Mesendoderm (in vitro differentiated cells): ENCODE data around the gene CLSTN2.

Source experiments
- DNase-seq: peaks from one replicate; pipeline ENCODE4 v3.0.0; 2013
- H2AK5ac ChIP-seq: 2 replicates; pipeline ENCODE4 v1.6.1; 2013; ENCODE audit warnings: low read length, inconsistent platforms
- H2BK120ac ChIP-seq: 2 replicates; pipeline ENCODE4 v1.6.1; 2013; ENCODE audit warnings: low read depth, mild to moderate bottlenecking, low read length, moderate library complexity, mixed read lengths
- H2BK15ac ChIP-seq: replicated peaks from 2 replicates; pipeline ENCODE4 v1.6.1; 2013; ENCODE audit warnings: low read depth, mild to moderate bottlenecking, moderate library complexity
- H2BK5ac ChIP-seq: 2 replicates; pipeline ENCODE4 v1.6.1; 2013; ENCODE audit warnings: low read length, inconsistent platforms
- H3K18ac ChIP-seq: 2 replicates; pipeline ENCODE4 v1.6.1; 2013; ENCODE audit warnings: mild to moderate bottlenecking, low read length, mixed read lengths
- H3K23ac ChIP-seq: one replicate; pipeline ENCODE4 v1.6.1; 2013; ENCODE audit warnings: low read length
- H3K27ac ChIP-seq: 2 replicates; pipeline ENCODE4 v1.5.1; 2013; ENCODE audit warnings: low read depth, mild to moderate bottlenecking, inconsistent platforms, low read length, moderate library complexity
- H3K27me3 ChIP-seq: 2 replicates; pipeline ENCODE4 v1.6.1; 2013; ENCODE audit warnings: low read length, control low read depth, mild to moderate bottlenecking, inconsistent platforms; ENCODE audit not compliant: insufficient read depth, poor library complexity
- H3K36me3 ChIP-seq: 2 replicates; pipeline ENCODE4 v1.6.1; 2013; ENCODE audit warnings: low read length, inconsistent platforms; ENCODE audit not compliant: control insufficient read depth, insufficient read depth
- H3K4ac ChIP-seq: one replicate; pipeline ENCODE4 v1.6.1; 2013; ENCODE audit warnings: low read depth, mild to moderate bottlenecking, low read length, moderate library complexity
- H3K4me1 ChIP-seq: 2 replicates; pipeline ENCODE4 v1.6.1; 2013; ENCODE audit warnings: low read depth, low read length, inconsistent platforms; ENCODE audit not compliant: control insufficient read depth
- H3K4me2 ChIP-seq: 2 replicates; pipeline ENCODE4 v1.6.1; 2013; ENCODE audit warnings: low read length
- H3K4me3 ChIP-seq: 2 replicates; pipeline ENCODE4 v1.5.1; 2013; ENCODE audit warnings: mild to moderate bottlenecking, low read length
- H3K56ac ChIP-seq: one replicate; pipeline ENCODE4 v1.6.1; 2013; ENCODE audit warnings: low read length
- H3K79me1 ChIP-seq: 2 replicates; pipeline ENCODE4 v1.6.1; 2013; ENCODE audit warnings: low read length, inconsistent platforms
- H3K79me2 ChIP-seq: 2 replicates; pipeline ENCODE4 v1.6.1; 2013; ENCODE audit warnings: mild to moderate bottlenecking, low read length; ENCODE audit not compliant: control insufficient read depth, insufficient read depth
- H3K9ac ChIP-seq: 2 replicates; pipeline ENCODE4 v1.6.1; 2013; ENCODE audit warnings: low read length, inconsistent platforms
- H4K5ac ChIP-seq: one replicate; pipeline ENCODE4 v1.6.1; 2013; ENCODE audit warnings: low read length
- H4K8ac ChIP-seq: one replicate; pipeline ENCODE4 v1.6.1; 2013; ENCODE audit warnings: low read depth, mild to moderate bottlenecking, control low read depth, low read length, moderate library complexity
- WGBS: extraction: QIAGEN DNeasy Blood & Tissue Kit; methylation state at CpG from one replicate; pipeline ENCODE4 v1.1.7; 2013; ENCODE audit warnings: low lambda C conversion rate, missing lambda C conversion rate; ENCODE audit not compliant: insufficient coverage; ENCODE audit errors: extremely low coverage; 5-methylcytosine and 5-hydroxymethylcytosine counted together

The CLSTN2 gene

DNA sequence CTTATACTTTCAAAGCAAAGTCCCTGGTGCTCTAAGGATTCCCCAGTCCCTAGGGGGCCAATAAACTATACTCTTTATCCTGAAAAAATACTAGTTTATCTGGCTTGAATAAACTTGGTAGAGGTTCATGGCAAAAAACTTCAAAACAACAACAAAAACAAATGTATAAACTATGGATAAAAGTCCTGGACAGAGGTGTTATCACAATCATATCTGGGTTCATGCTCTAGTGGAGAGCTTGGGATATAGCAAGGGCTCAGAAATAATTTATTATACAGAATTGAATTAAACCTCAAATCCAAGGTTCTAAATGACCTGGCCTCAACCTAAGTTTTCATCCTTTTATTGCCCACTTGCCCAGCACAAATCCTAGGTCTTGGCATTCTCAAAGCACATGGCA, 644.3 kb downstream of the CLSTN2 start:
- Histone ChIP-seq H2BK120ac (no peak overlapping the region), H3K56ac (no peak overlapping the region), H3K27ac (no peak overlapping the region), H3K4me2 (no peak overlapping the region), H3K4ac (no peak overlapping the region), H3K79me1 (no peaks in the 10 kb centered on the region), H2BK5ac (no peak overlapping the region), H3K4me1 (no peaks in the 10 kb centered on the region), H3K9ac (no peak overlapping the region), H2BK15ac (no peak overlapping the region), H3K36me3 (no peaks in the 10 kb centered on the region), H2AK5ac (no peak overlapping the region), H3K4me3 (no peak overlapping the region), H3K27me3 (no peaks in the 10 kb centered on the region), H4K5ac (no peak overlapping the region), H3K79me2 (no peaks in the 10 kb centered on the region), H3K18ac (no peak overlapping the region), H4K8ac (no peak overlapping the region), H3K23ac (no peak overlapping the region)
- no peak for DNase-seq

DNA sequence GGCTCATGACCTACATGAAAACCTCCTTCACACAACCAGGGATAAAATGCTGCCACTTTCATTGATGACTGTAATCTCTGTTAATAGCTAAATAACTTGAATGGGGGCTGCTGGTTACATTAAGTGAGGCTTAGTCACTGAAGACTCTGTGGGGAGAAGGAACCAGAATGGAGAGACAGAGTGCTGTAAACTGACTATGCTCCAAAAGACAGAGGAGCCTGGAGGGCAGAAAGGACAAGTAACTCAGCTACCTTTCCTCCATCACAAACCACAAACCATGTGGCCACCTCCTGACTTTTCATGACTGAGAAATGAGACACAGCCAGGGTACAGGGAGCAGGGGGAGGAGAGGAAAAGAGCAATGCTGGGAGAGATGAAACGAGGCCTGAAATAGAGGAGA, 645.8 kb downstream of the CLSTN2 start:
- no peaks in the 10 kb centered on the region for H3K36me3 ChIP-seq
- H3K18ac ChIP-seq = no peak overlapping the region
- no peak overlapping the region for H3K27ac ChIP-seq
- H4K8ac ChIP-seq = no peak overlapping the region
- no peak overlapping the region for H4K5ac ChIP-seq
- no CpG with 5 or more reads among the region's 1 CpG for WGBS
- H3K4me3 ChIP-seq = no peak overlapping the region
- no peaks in the 10 kb centered on the region for H3K27me3 ChIP-seq
- no peaks in the 10 kb centered on the region for H3K79me2 ChIP-seq
- H2AK5ac ChIP-seq = no peak overlapping the region
- no peaks in the 10 kb centered on the region for H3K79me1 ChIP-seq
- no peak overlapping the region for H3K23ac ChIP-seq
- no peak overlapping the region for H2BK5ac ChIP-seq
- no peaks in the 10 kb centered on the region for H3K4me1 ChIP-seq
- no peak overlapping the region for H2BK15ac ChIP-seq
- no peak overlapping the region for H3K4ac ChIP-seq
- no peak overlapping the region for H2BK120ac ChIP-seq
- H3K9ac ChIP-seq = no peak overlapping the region
- no peak overlapping the region for H3K4me2 ChIP-seq
- no peak overlapping the region for H3K56ac ChIP-seq
- DNase-seq = no peak

DNA sequence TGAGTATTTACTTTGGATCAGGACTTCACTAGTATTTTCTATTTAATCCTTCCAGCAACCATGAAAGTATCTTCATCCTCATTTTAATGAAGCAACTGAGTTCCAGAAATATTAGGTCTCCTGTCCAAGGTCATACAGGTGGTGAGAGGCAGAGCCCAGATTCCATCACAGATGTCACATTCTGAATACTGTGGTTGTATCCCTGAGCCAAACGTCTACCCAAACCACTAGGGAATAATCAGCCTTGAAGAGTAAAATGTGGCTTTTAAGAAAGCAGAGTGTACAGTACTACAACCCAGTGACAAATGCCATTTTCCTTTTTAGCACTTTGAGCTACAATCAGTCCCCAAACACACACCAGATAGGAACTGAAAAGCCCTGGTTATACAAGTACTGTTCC, 649.6 kb downstream of the CLSTN2 start:
- no CpG with 5 or more reads among the region's 1 CpG for WGBS
- H2AK5ac ChIP-seq = no peak overlapping the region

GRCh38 chr3:140585828-140586227, 650.8 kb downstream of the CLSTN2 start:
- Histone ChIP-seq H3K79me2 (no peaks in the 10 kb centered on the region), H3K9ac (no peak overlapping the region), H3K23ac (no peak overlapping the region), H3K4ac (peak overlapping the region; percentile 27), H3K4me1 (no peaks in the 10 kb centered on the region), H2AK5ac (no peak overlapping the region), H3K4me3 (no peak overlapping the region), H4K5ac (no peak overlapping the region), H3K27me3 (no peaks in the 10 kb centered on the region), H3K79me1 (no peaks in the 10 kb centered on the region), H3K18ac (no peak overlapping the region), H3K4me2 (no peak overlapping the region), H2BK120ac (no peak overlapping the region), H2BK5ac (no peak overlapping the region), H3K56ac (no peak overlapping the region), H3K27ac (no peak overlapping the region), H2BK15ac (no peak overlapping the region), H3K36me3 (no peaks in the 10 kb centered on the region), H4K8ac (no peak overlapping the region)
- no CpG with 5 or more reads among the region's 4 CpGs for WGBS
- DNase-seq = no peak

More for the DNA sequence above, 649.6 kb downstream of the CLSTN2 start:
- no peak overlapping the region for H3K56ac ChIP-seq
- H3K79me1 ChIP-seq = no peaks in the 10 kb centered on the region
- H3K27ac ChIP-seq = no peak overlapping the region
- H3K9ac ChIP-seq = no peak overlapping the region
- H3K79me2 ChIP-seq = no peaks in the 10 kb centered on the region
- H2BK15ac ChIP-seq = no peak overlapping the region
- no peak overlapping the region for H3K4me3 ChIP-seq
- H2BK120ac ChIP-seq = no peak overlapping the region
- H3K36me3 ChIP-seq = no peaks in the 10 kb centered on the region
- no peak for DNase-seq
- H3K23ac ChIP-seq = no peak overlapping the region
- no peak overlapping the region for H3K18ac ChIP-seq
- no peaks in the 10 kb centered on the region for H3K27me3 ChIP-seq
- no peak overlapping the region for H4K5ac ChIP-seq
- no peaks in the 10 kb centered on the region for H3K4me1 ChIP-seq
- H2BK5ac ChIP-seq = no peak overlapping the region
- no peak overlapping the region for H4K8ac ChIP-seq
- no peak overlapping the region for H3K4ac ChIP-seq
- no peak overlapping the region for H3K4me2 ChIP-seq

DNA sequence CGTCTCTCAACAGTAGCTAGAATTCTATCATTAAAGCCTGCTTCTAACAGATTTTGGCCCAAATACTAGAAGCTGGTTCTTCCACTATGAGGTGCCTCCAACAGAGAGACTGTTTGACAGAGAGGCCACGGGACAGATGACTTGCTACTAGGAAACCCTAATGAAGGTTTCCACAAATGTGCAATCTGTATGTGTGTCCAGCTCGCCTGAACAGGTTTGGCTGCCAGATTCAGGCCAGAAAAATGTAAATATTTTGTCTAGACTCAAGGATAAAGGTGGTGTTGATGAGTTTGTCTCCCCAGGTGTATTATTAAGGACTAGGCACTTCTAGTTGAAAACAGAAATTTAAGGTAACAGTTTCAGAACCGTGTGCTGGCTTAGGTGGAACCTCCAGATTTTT, 651.3 kb downstream of the CLSTN2 start:
- no peak overlapping the region for H2AK5ac ChIP-seq
- H3K79me2 ChIP-seq = no peaks in the 10 kb centered on the region
- H2BK120ac ChIP-seq = no peak overlapping the region
- H3K18ac ChIP-seq = no peak overlapping the region
- no peak overlapping the region for H2BK5ac ChIP-seq
- no CpG with 5 or more reads among the region's 4 CpGs for WGBS
- no peaks in the 10 kb centered on the region for H3K27me3 ChIP-seq
- H3K23ac ChIP-seq = no peak overlapping the region
- no peak overlapping the region for H4K5ac ChIP-seq
- no peaks in the 10 kb centered on the region for H3K36me3 ChIP-seq
- no peak overlapping the region for H4K8ac ChIP-seq
- no peak overlapping the region for H3K4ac ChIP-seq
- H3K56ac ChIP-seq = no peak overlapping the region
- H3K4me1 ChIP-seq = no peaks in the 10 kb centered on the region
- H3K79me1 ChIP-seq = no peaks in the 10 kb centered on the region
- H3K4me3 ChIP-seq = no peak overlapping the region
- H3K27ac ChIP-seq = no peak overlapping the region
- H2BK15ac ChIP-seq = no peak overlapping the region
- no peak overlapping the region for H3K4me2 ChIP-seq
- DNase-seq = no peak
- H3K9ac ChIP-seq = no peak overlapping the region

- H4K8ac ChIP-seq = no peak overlapping the region
- H2BK15ac ChIP-seq = no peak overlapping the region
- H3K27me3 ChIP-seq = no peaks in the 10 kb centered on the region
- H3K79me1 ChIP-seq = no peaks in the 10 kb centered on the region
- H3K56ac ChIP-seq = peak overlapping the region; percentile 26
- H3K4me3 ChIP-seq = no peak overlapping the region
- no peak overlapping the region for H2BK5ac ChIP-seq
- WGBS = no CpG with 5 or more reads among the region's 3 CpGs
- H2AK5ac ChIP-seq = no peak overlapping the region
- no peak overlapping the region for H3K4ac ChIP-seq
- no peak overlapping the region for H2BK120ac ChIP-seq
- no peak overlapping the region for H3K27ac ChIP-seq
- no peak overlapping the region for H3K9ac ChIP-seq
- no peak overlapping the region for H3K18ac ChIP-seq
- H3K4me2 ChIP-seq = no peak overlapping the region
- H3K23ac ChIP-seq = no peak overlapping the region
- no peaks in the 10 kb centered on the region for H3K79me2 ChIP-seq
- no peak overlapping the region for H4K5ac ChIP-seq
- H3K36me3 ChIP-seq = no peaks in the 10 kb centered on the region
- DNase-seq = peak; percentile 71
- H3K4me1 ChIP-seq = no peaks in the 10 kb centered on the region
Measured at GRCh38 chr3:140588558-140588957, 653.6 kb downstream of the CLSTN2 start.
